Mesothelial cell of epicardium (in vitro differentiated cells): Measurements from ENCODE around the gene OR1K1. TPM values are rescaled to one million over a fixed set of nuclear protein-coding genes. Genes with fewer than 3 reads are reported as not detected.

Experiments used
- DNase-seq, 2 experiments: peaks; one replicate each; pipeline ENCODE4 v3.0.0; 2021; ENCODE audit warnings: low spot score in 2 of 2; ENCODE audit not compliant: unreplicated experiment in 2 of 2
- H3K27ac Mint-ChIP-seq: 2 replicates; pipeline ENCODE4 v1.8.0; 2021; ENCODE audit warnings: mixed read lengths
- H3K27me3 Mint-ChIP-seq: 2 replicates; pipeline ENCODE4 v1.8.0; 2021; ENCODE audit warnings: low read depth, mixed read lengths
- H3K36me3 Mint-ChIP-seq: 2 replicates; pipeline ENCODE4 v1.8.0; 2021; ENCODE audit warnings: mixed read lengths
- H3K4me1 Mint-ChIP-seq: 2 replicates; pipeline ENCODE4 v1.8.0; 2021; ENCODE audit warnings: mixed read lengths
- H3K4me3 Mint-ChIP-seq: 2 replicates; pipeline ENCODE4 v1.8.0; 2021; ENCODE audit warnings: mild to moderate bottlenecking, moderate library complexity, mixed read lengths
- H3K9me3 Mint-ChIP-seq: 2 replicates; pipeline ENCODE4 v1.8.0; 2021; ENCODE audit warnings: mixed read lengths
- total RNA-seq: library from RNA; stranded (reverse); gene quantifications from 3 replicates; pipeline ENCODE4 v1.2.1, GENCODE V29; 2021
- TF ChIP-seq, protein P1 (sequence below): fragments of 200-600 bp; sonication (generic); IDR thresholded peaks from one replicate; pipeline ENCODE4 v1.5.0; 2021; ENCODE audit warnings: antibody characterized with exemption; ENCODE audit not compliant: unreplicated experiment

OR1K1 gene
- total RNA-seq, 1 donor from 2014 or later: not detected

DNA sequence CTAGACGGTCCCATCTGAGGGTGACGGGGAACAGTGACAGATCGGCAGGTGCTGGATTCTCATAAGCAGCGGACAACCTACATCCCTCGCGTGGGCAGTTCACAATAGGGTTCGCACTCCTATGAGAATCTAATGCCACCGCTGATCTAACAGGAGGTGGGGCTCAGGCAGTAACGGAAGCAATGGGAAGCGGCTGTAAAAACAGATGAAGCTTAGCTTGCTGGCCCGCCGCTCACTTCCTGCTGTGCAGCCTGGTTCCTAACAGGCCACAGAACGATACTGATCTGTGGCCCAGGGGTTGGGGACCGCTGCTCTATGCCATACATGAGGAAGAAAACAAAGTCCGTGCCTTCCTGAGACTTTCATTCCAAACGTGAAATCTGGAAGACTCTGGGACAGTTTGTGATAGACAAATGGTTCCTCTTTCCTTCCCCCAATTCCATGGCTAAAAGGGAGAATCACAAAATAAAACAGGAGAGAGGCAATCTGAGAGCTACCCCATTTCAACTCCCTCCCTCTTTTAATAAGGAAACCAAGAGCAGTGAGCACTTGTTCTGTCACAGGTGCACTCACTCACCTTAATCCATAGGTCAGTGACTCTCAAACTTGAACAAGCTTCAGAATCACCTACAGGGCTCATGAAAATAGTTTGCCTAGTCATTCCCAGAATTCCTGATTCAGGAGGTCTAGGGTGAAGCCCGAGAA, 16.4 kb downstream of the OR1K1 start:
- Mint-ChIP-seq H3K9me3 (no peaks in the 10 kb centered on the region), H3K27me3 (no peaks in the 10 kb centered on the region), H3K4me3 (no peak overlapping the region), H3K4me1 (no peaks in the 10 kb centered on the region), H3K27ac (peak overlapping the region; percentile 30), H3K36me3 (peaks cover 23% of the 10 kb centered on the region)
- DNase-seq: peak in 1 of 2 experiments; percentile 14
- TF ChIP-seq, protein P1, sequence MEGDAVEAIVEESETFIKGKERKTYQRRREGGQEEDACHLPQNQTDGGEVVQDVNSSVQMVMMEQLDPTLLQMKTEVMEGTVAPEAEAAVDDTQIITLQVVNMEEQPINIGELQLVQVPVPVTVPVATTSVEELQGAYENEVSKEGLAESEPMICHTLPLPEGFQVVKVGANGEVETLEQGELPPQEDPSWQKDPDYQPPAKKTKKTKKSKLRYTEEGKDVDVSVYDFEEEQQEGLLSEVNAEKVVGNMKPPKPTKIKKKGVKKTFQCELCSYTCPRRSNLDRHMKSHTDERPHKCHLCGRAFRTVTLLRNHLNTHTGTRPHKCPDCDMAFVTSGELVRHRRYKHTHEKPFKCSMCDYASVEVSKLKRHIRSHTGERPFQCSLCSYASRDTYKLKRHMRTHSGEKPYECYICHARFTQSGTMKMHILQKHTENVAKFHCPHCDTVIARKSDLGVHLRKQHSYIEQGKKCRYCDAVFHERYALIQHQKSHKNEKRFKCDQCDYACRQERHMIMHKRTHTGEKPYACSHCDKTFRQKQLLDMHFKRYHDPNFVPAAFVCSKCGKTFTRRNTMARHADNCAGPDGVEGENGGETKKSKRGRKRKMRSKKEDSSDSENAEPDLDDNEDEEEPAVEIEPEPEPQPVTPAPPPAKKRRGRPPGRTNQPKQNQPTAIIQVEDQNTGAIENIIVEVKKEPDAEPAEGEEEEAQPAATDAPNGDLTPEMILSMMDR: no peak

DNA sequence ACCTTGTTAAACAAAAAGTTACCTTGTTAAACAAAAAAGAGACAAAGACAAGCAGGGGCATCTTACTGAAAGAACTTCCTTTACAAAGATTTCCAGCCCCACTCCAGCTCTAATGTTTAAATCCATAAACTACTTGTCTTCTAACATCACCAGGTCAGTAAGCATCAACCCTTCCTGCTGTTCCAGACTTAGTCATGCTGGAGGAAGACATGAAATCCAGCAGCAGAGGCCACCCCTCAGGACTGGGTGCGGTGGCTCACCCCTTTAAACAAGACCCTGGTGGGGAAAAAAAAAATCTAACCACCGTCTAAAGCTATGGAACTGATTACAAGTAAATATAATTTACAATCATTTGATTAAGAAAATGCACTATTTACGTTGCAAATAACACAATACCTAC, 19.4 kb downstream of the OR1K1 start:
- H3K27ac Mint-ChIP-seq: no peak overlapping the region
- no peaks in the 10 kb centered on the region for H3K9me3 Mint-ChIP-seq
- TF ChIP-seq, protein P1: no peak
- no peaks in the 10 kb centered on the region for H3K27me3 Mint-ChIP-seq
- no peak overlapping the region for H3K4me3 Mint-ChIP-seq
- peaks cover 30% of the 10 kb centered on the region for H3K36me3 Mint-ChIP-seq
- DNase-seq: no peak
- no peaks in the 10 kb centered on the region for H3K4me1 Mint-ChIP-seq

DNA sequence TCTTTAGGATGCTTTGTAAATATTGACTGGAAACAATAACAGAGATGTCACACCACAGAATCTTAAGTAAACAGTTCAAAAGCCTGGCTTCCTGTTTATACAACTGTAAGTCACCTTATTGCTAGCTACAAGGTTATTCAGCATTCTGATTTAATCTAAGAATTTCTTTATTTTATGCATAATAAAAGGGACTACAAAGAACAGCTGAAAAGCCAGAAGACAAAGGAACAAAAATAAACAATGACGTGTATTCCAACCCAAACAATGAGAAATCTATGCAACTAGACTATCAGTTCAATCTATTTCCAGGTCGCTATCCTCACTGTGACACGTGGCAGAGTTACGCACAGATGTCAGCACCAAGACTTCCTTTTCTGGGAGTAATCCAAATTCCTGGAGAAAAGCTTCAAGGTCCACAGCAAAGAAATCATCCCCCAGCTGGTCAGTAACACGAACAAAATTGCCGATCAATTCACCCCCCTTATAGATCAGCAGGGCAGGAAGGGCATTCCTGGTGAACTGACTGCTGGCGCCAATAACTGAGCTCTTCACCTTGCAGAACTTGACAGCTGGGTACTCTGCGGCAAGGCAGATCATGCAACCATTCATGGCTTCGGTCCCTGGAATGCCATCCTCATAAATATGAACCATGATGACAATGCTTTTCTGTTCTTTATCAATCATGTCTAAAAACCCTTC, 20.0 kb downstream of the OR1K1 start:
- Mint-ChIP-seq H3K27me3 (no peaks in the 10 kb centered on the region), H3K36me3 (peaks cover 25% of the 10 kb centered on the region), H3K27ac (peak overlapping the region; percentile 47), H3K9me3 (no peaks in the 10 kb centered on the region), H3K4me1 (peaks cover 3% of the 10 kb centered on the region), H3K4me3 (no peak overlapping the region)
- TF ChIP-seq, protein P1: no peak
- DNase-seq: peak in 1 of 2 experiments; percentile 2

DNA sequence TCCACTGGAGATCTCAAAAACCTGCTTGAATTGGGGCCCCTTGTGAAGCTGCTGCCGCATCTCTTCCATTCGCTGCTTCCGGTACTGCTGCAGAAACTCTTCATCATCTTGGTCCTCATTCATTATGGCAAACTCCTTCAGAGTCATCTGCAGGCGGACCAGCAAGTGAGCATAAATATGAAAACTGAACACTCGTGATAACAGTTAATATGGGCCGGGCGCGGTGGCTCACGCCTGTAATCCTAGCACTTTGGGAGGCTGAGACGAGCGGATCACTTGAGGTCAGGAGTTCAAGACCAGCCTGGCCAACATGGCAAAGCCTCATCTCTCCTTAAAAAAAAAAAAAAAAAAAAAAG, 20.5 kb downstream of the OR1K1 start:
- no peak overlapping the region for H3K27ac Mint-ChIP-seq

DNA sequence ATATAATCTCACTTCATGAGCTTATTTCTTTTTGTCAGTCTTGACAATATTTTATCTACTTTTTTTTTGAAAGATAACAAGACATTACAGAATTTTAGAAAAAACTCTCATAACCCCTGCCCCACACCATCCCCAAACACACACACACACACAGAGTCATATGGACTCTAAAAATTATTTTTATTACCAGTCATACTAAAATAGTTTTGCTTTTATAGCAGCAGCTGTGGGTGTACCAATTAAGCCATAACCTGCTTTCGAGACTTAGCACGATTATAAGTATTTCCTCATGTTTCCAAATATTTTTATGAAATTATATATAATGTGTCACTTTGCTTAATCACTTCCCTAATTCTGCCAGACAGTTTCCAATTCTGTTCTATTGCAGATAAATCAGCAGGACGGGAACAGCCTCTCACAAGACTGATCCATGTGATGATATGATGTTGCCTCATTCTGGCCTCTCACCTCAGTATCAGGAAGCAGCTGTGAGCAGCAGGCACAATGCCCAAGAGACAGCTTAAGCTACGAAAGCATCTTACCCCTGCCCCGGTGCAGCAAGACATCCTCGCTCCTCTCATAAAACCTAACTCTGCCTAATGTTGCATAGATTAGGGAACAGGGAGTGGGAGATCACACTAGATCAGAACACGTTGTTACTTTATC, 21.5 kb downstream of the OR1K1 start:
- no peaks in the 10 kb centered on the region for H3K9me3 Mint-ChIP-seq
- H3K36me3 Mint-ChIP-seq: peaks cover 25% of the 10 kb centered on the region
- H3K27me3 Mint-ChIP-seq: no peaks in the 10 kb centered on the region
- no peak overlapping the region for H3K4me3 Mint-ChIP-seq
- peaks cover 5% of the 10 kb centered on the region for H3K4me1 Mint-ChIP-seq
- H3K27ac Mint-ChIP-seq: no peak overlapping the region
- no peak for DNase-seq
- TF ChIP-seq, protein P1: no peak

More for the DNA sequence above, 20.5 kb downstream of the OR1K1 start:
- peak in 1 of 2 experiments; percentile 27 for DNase-seq
- H3K9me3 Mint-ChIP-seq: no peaks in the 10 kb centered on the region
- no peak overlapping the region for H3K4me3 Mint-ChIP-seq
- no peaks in the 10 kb centered on the region for H3K27me3 Mint-ChIP-seq
- peaks cover 3% of the 10 kb centered on the region for H3K4me1 Mint-ChIP-seq
- peaks cover 25% of the 10 kb centered on the region for H3K36me3 Mint-ChIP-seq
- TF ChIP-seq, protein P1: no peak
